SW 1271 (cell line): Measurements from ENCODE around the gene SYCE3.
A peak's percentile ranks its signal among the peaks of the same experiment; 100 is the strongest.

Source experiments
- DNase-seq, 2 experiments: peaks; one replicate each; lab custom pipeline; 2025; lab: John Stamatoyannopoulos, UW

The SYCE3 gene

GRCh38 chr22:50531546-50531961 lies 31.2 kb downstream of the SYCE3 start:
- DNase-seq, result peak in 1 of 2 experiments; percentile 8

GRCh38 chr22:50530877-50531545 lies 31.7 kb downstream of the SYCE3 start:
- DNase-seq, result peak; percentile 33 to 54

GRCh38 chr22:50530580-50530876 lies 32.2 kb downstream of the SYCE3 start:
- no peak for DNase-seq

GRCh38 chr22:50529897-50530579 lies 32.7 kb downstream of the SYCE3 start, which contains the start of gene TYMP:
TSS of gene TYMP (minus strand) at chr22:50530012. CDS start at chr22:50529709, 303 bp downstream.
- peak in 1 of 2 experiments; percentile 40 for DNase-seq

- DNase-seq, result no peak
Observed at GRCh38 chr22:50529416-50529896, 33.3 kb downstream of the SYCE3 start.

GRCh38 chr22:50528682-50529415 lies 33.9 kb downstream of the SYCE3 start:
- no peak for DNase-seq

GRCh38 chr22:50527921-50528681 lies 34.6 kb downstream of the SYCE3 start:
- no peak for DNase-seq

GRCh38 chr22:50526834-50527801 lies 35.6 kb downstream of the SYCE3 start:
- peak in 1 of 2 experiments; percentile 58 for DNase-seq

GRCh38 chr22:50526108-50526833 lies 36.4 kb downstream of the SYCE3 start:
- peak in 1 of 2 experiments; percentile 66 for DNase-seq

- DNase-seq, result no peak
Observed at GRCh38 chr22:50525858-50526107, 36.9 kb downstream of the SYCE3 start.

- DNase-seq, result peak; percentile 72 to 89
Observed at GRCh38 chr22:50525104-50525857, 37.4 kb downstream of the SYCE3 start, which contains the start of gene SCO2. TSS of gene SCO2 (minus strand) at chr22:50525598. CDS start at chr22:50524411, 1,187 bp downstream.

GRCh38 chr22:50524676-50525103 lies 38.0 kb downstream of the SYCE3 start:
- no peak for DNase-seq

GRCh38 chr22:50523806-50524675 lies 38.7 kb downstream of the SYCE3 start:
- DNase-seq, result no peak

- DNase-seq, result no peak
Observed at GRCh38 chr22:50523458-50523805, 39.3 kb downstream of the SYCE3 start.

- DNase-seq, result no peak
Observed at GRCh38 chr22:50522806-50523438, 39.8 kb downstream of the SYCE3 start.

GRCh38 chr22:50522208-50522805 lies 40.4 kb downstream of the SYCE3 start:
- no peak for DNase-seq

GRCh38 chr22:50521710-50522109 lies 41.0 kb downstream of the SYCE3 start:
- DNase-seq, result no peak
